H1 (cell line): Measurements from ENCODE around the gene JPT1. TPM values are rescaled to one million over a fixed set of nuclear protein-coding genes. Genes with fewer than 3 reads are reported as not detected.

ENCODE experiments used
- CTCF ChIA-PET: fragments of 300-600 bp; sonication (Branson Sonifier 250); formaldehyde crosslinking; loops from one replicate; lab custom pipeline; 2021; ENCODE audit not compliant: partially characterized antibody; lab: Charles Lee
- POLR2A ChIA-PET: fragments of 300-600 bp; sonication (Branson Sonifier 250); formaldehyde crosslinking; loops from one replicate; lab custom pipeline; 2021; ENCODE audit warnings: inconsistent platforms; ENCODE audit not compliant: partially characterized antibody; lab: Charles Lee
- DNase-seq, 2 experiments: peaks; one replicate each; pipeline versions ENCODE4 v3.0.0 to v3.0.0-alpha.2; 2010 to 2022; ENCODE audit warnings: low spot score in 2 of 2, low read depth in 1 of 2, mixed read lengths in 1 of 2
- FAIRE-seq: peaks from 2 replicates; lab custom pipeline; 2011; peaks lifted over from hg19 to GRCh38; lab: Jason Lieb, UNC
- H2AFZ ChIP-seq: 2 replicates; pipeline ENCODE4 v1.8.1; 2012; ENCODE audit warnings: low read length, inconsistent platforms
- H2AK5ac ChIP-seq: 2 replicates; pipeline ENCODE4 v1.6.1; 2013; ENCODE audit warnings: low read depth, low read length
- H2BK120ac ChIP-seq: replicated peaks from 2 replicates; pipeline ENCODE3; 2013; ENCODE audit warnings: low read depth, low read length, inconsistent platforms
- H2BK12ac ChIP-seq: 2 replicates; pipeline ENCODE4 v1.6.1; 2013; ENCODE audit warnings: low read depth, low read length
- H2BK15ac ChIP-seq: 2 replicates; pipeline ENCODE4 v1.6.1; 2013; ENCODE audit warnings: low read length
- H2BK20ac ChIP-seq: 2 replicates; pipeline ENCODE4 v1.6.1; 2013; ENCODE audit warnings: low read length
- H2BK5ac ChIP-seq: 2 replicates; pipeline ENCODE4 v1.6.1; 2013; ENCODE audit warnings: low read depth, low read length
- H3K14ac ChIP-seq: 2 replicates; pipeline ENCODE4 v1.6.1; 2013; ENCODE audit warnings: inconsistent platforms; ENCODE audit not compliant: insufficient read length
- H3K18ac ChIP-seq: 2 replicates; pipeline ENCODE4 v1.6.1; 2013; ENCODE audit warnings: low read length; ENCODE audit errors: extremely low read depth
- H3K23ac ChIP-seq: 2 replicates; pipeline ENCODE4 v1.6.1; 2013; ENCODE audit warnings: inconsistent platforms; ENCODE audit not compliant: insufficient read length
- H3K23me2 ChIP-seq: 2 replicates; pipeline ENCODE4 v1.6.1; 2013; ENCODE audit warnings: low read depth, low read length
- H3K27ac ChIP-seq: 2 replicates; pipeline ENCODE4 v1.6.1; 2011; ENCODE audit warnings: low read depth, low read length, inconsistent platforms
- H3K27me3 ChIP-seq, 4 experiments: replicated peaks in 1 of 4; 1 replicate in 1 of 4; 2 replicates in 3 of 4; pipeline versions ENCODE4 v1.6.1 to v1.8.1; 2011 to 2013; ENCODE audit warnings: low read length in 3 of 4, mild to moderate bottlenecking in 3 of 4, inconsistent platforms in 2 of 4, mixed read lengths in 2 of 4, moderate library complexity in 1 of 4; ENCODE audit not compliant: control insufficient read depth in 3 of 4, insufficient read depth in 3 of 4; ENCODE audit errors: extremely low read depth in 1 of 4
- H3K36me3 ChIP-seq, 4 experiments: 2 replicates each; pipeline versions ENCODE4 v1.6.1 to v1.8.1; 2011 to 2013; ENCODE audit warnings: mild to moderate bottlenecking in 4 of 4, low read length in 3 of 4, moderate library complexity in 2 of 4, control low read depth in 1 of 4, inconsistent platforms in 1 of 4; ENCODE audit not compliant: insufficient read depth in 4 of 4, control insufficient read depth in 2 of 4
- H3K4ac ChIP-seq: replicated peaks from 2 replicates; pipeline ENCODE3; 2013; ENCODE audit warnings: low read length, low read depth, mixed read lengths, inconsistent platforms; ENCODE audit not compliant: insufficient read length
- H3K4me1 ChIP-seq, 4 experiments: replicated peaks in 1 of 4; 1 replicate in 1 of 4; 2 replicates in 3 of 4; pipeline versions ENCODE4 v1.6.1 to v1.8.1; 2011 to 2013; ENCODE audit warnings: low read length in 3 of 4, inconsistent platforms in 2 of 4, mixed read lengths in 1 of 4; ENCODE audit not compliant: insufficient read depth in 4 of 4, control insufficient read depth in 3 of 4
- H3K4me2 ChIP-seq, 2 experiments: 2 replicates each; pipeline versions ENCODE4 v1.6.1 to v1.8.1; 2011 to 2013; ENCODE audit warnings: low read depth in 2 of 2, low read length in 2 of 2, control low read depth in 1 of 2, inconsistent platforms in 1 of 2, mild to moderate bottlenecking in 1 of 2; ENCODE audit not compliant: insufficient read depth in 1 of 2
- H3K4me3 ChIP-seq, 4 experiments: fragments of 200-600, 300-600 bp in 1 of 4; sonication (generic), shearing (Covaris generic), sonication (Bioruptor Twin) in 1 of 4; 2 replicates each; pipeline versions ENCODE4 v1.5.1 to v1.8.1; 2011 to 2016; ENCODE audit warnings: low read length in 4 of 4, low read depth in 3 of 4, control low read depth in 2 of 4, inconsistent platforms in 2 of 4, mild to moderate bottlenecking in 2 of 4, mixed read lengths in 1 of 4, moderate library complexity in 1 of 4; ENCODE audit not compliant: insufficient read depth in 2 of 4; ENCODE audit errors: extremely low read depth in 1 of 4
- H3K56ac ChIP-seq: replicated peaks from 2 replicates; pipeline ENCODE3; 2013; ENCODE audit warnings: low read depth, mild to moderate bottlenecking, mixed read lengths, low read length, inconsistent platforms; ENCODE audit not compliant: insufficient read length
- H3K79me1 ChIP-seq: 2 replicates; pipeline ENCODE4 v1.6.1; 2013; ENCODE audit warnings: low read depth, low read length, control low read depth
- H3K79me2 ChIP-seq, 2 experiments: 2 replicates each; pipeline versions ENCODE4 v1.6.1 to v1.8.1; 2012 to 2013; ENCODE audit warnings: low read length in 2 of 2, mild to moderate bottlenecking in 2 of 2, inconsistent platforms in 1 of 2; ENCODE audit not compliant: insufficient read depth in 2 of 2, control insufficient read depth in 1 of 2
- H3K9ac ChIP-seq, 4 experiments: replicated peaks in 1 of 4; 1 replicate in 1 of 4; 2 replicates in 3 of 4; pipeline versions ENCODE4 v1.6.1 to v1.8.1; 2011 to 2013; ENCODE audit warnings: low read depth in 3 of 4, low read length in 3 of 4, control low read depth in 2 of 4, mild to moderate bottlenecking in 2 of 4, moderate library complexity in 2 of 4, inconsistent platforms in 1 of 4; ENCODE audit errors: extremely low read depth in 1 of 4
- H3K9me3 ChIP-seq, 2 experiments: 2 replicates each; pipeline versions ENCODE4 v1.6.1 to v1.8.1; 2012 to 2013; ENCODE audit warnings: mild to moderate bottlenecking in 2 of 2, moderate library complexity in 2 of 2, control low read depth in 1 of 2, inconsistent platforms in 1 of 2, low read depth in 1 of 2, low read length in 1 of 2, mixed read lengths in 1 of 2; ENCODE audit not compliant: insufficient read depth in 2 of 2
- H4K20me1 ChIP-seq, 2 experiments: replicated peaks in 1 of 2; 2 replicates each; pipeline versions ENCODE3 to v1.8.1; 2011 to 2013; ENCODE audit warnings: inconsistent platforms in 2 of 2, low read length in 2 of 2, mild to moderate bottlenecking in 1 of 2; ENCODE audit not compliant: insufficient read depth in 2 of 2, control insufficient read depth in 1 of 2
- H4K5ac ChIP-seq: 2 replicates; pipeline ENCODE4 v1.6.1; 2013; ENCODE audit warnings: low read length, low read depth, mixed read lengths, inconsistent platforms; ENCODE audit not compliant: insufficient read length
- H4K8ac ChIP-seq: 2 replicates; pipeline ENCODE4 v1.8.0; 2013; ENCODE audit warnings: mild to moderate bottlenecking, moderate library complexity, low read length, inconsistent platforms; ENCODE audit not compliant: insufficient read depth; ENCODE audit errors: extremely low read depth
- H4K91ac ChIP-seq: replicated peaks from 2 replicates; pipeline ENCODE3; 2013; ENCODE audit warnings: low read length, mixed read lengths, inconsistent platforms; ENCODE audit not compliant: insufficient read length
- ATF3 ChIP-seq: IDR thresholded peaks from 2 replicates; pipeline ENCODE4 v1.6.1; 2011; ENCODE audit warnings: low read depth, mild to moderate bottlenecking, low read length; ENCODE audit not compliant: insufficient read depth
- BACH1 ChIP-seq: IDR thresholded peaks from 2 replicates; pipeline ENCODE4 v1.6.1; 2012; ENCODE audit warnings: low read length, improper control_type of control experiment
- CBX8 ChIP-seq: fragments of 300-800, 300-1000 bp; sonication (generic); IDR thresholded peaks from 2 replicates; pipeline ENCODE4 v1.7.1; 2016; ENCODE audit warnings: low read depth, low read length, borderline replicate concordance
- CEBPB ChIP-seq: IDR thresholded peaks from 2 replicates; pipeline ENCODE4 v1.6.1; 2012; ENCODE audit warnings: low read depth, low read length
- EGR1 ChIP-seq: IDR thresholded peaks from 2 replicates; pipeline ENCODE4 v1.6.1; 2011; ENCODE audit warnings: low read depth, low read length, borderline replicate concordance
- JUN ChIP-seq: IDR thresholded peaks from 2 replicates; pipeline ENCODE4 v1.6.1; 2011; ENCODE audit warnings: low read depth, mild to moderate bottlenecking, improper control_type of control experiment, low read length
- KDM5A ChIP-seq: fragments of 200-600 bp; IDR thresholded peaks from 2 replicates; pipeline ENCODE4 v1.7.1; 2012; ENCODE audit warnings: mild to moderate bottlenecking, low read length, inconsistent platforms, mixed read lengths
- POLR2A ChIP-seq, 2 experiments: IDR thresholded peaks; 1 replicate in 1 of 2; 2 replicates in 1 of 2; pipeline ENCODE4 v1.6.1; 2011; ENCODE audit warnings: low read depth in 2 of 2, low read length in 2 of 2, mild to moderate bottlenecking in 2 of 2; ENCODE audit errors: control extremely low read depth in 1 of 2
- POLR2AphosphoS5 ChIP-seq: IDR thresholded peaks from 2 replicates; pipeline ENCODE4 v1.6.1; 2011; ENCODE audit warnings: low read depth, low read length
- TCF12 ChIP-seq: IDR thresholded peaks from 2 replicates; pipeline ENCODE4 v1.6.1; 2011; ENCODE audit warnings: low read depth, mild to moderate bottlenecking, low read length
- ZNF274 ChIP-seq: IDR thresholded peaks from 2 replicates; pipeline ENCODE4 v1.7.0; 2012; ENCODE audit warnings: low read length, borderline replicate concordance; ENCODE audit errors: extremely low read depth
- WGBS, 2 experiments: shearing (Covaris generic) in 1 of 2; methylation state at CpG; one replicate each; pipeline versions ENCODE4 v1.1.6 to v1.1.7; 2013 to 2015; ENCODE audit warnings: low lambda C conversion rate in 2 of 2, mixed read lengths in 2 of 2, inconsistent platforms in 1 of 2, low coverage in 1 of 2, missing lambda C conversion rate in 1 of 2; ENCODE audit not compliant: insufficient replicate concordance in 2 of 2, insufficient coverage in 1 of 2, insufficient read length in 1 of 2; ENCODE audit errors: extremely low coverage in 1 of 2, missing lambda C conversion rate in 1 of 2; 5-methylcytosine and 5-hydroxymethylcytosine counted together
- polyA plus RNA-seq, 7 experiments: library from polyadenylated mRNA; depleted of rRNA in 3 of 7; stranded (reverse) in 5 of 7; unstranded in 2 of 7; fragments of >200 nt in 5 of 7; fragments of 200-250 nt in 2 of 7; gene quantifications; 1 replicate in 5 of 7; 2 replicates in 1 of 7; 4 replicates in 1 of 7; pipeline versions ENCODE4 v1.2.1 to v1.2.3, GENCODE V29; 2011 to 2013; ENCODE audit warnings: missing spikeins in 2 of 7, mixed read lengths in 2 of 7
- total RNA-seq: library from RNA; stranded (reverse); fragmentation: NEBNext Ultra II Directional; extraction: Animal tissue kit (Norgen Biotek cat#: 25700); gene quantifications from 2 replicates; pipeline ENCODE4 v1.2.1, GENCODE V29; 2021

Gene JPT1
- total and polyA plus RNA-seq, 2 of the 8 experiments (the other 6 are each of a cell fraction or from before 2014, with no cell fraction given): 154 to 369 TPM

- no peak for DNase-seq
- H3K9ac ChIP-seq: no peak overlapping the region
- no peak for FAIRE-seq
- 90% methylated on average over 18 of the region's 18 CpGs; no CpG with 5 or more reads in 1 of the 2 experiments for WGBS, 2 experiments
- peaks cover 0 to 5% of the 10 kb centered on the region in 2 experiments for H4K20me1 ChIP-seq
- H3K14ac ChIP-seq: no peak overlapping the region
- peaks cover 3 to 26% (median 19%) of the 10 kb centered on the region in 4 experiments for H3K4me1 ChIP-seq
- no peak for TF ChIP-seq BACH1
- no peak for TF ChIP-seq KDM5A
- no peak for TF ChIP-seq POLR2A (IDR thresholded peaks at IDR 0.05; ENCODE audit: control extremely low read depth in 1 of 2, low read depth in 2 of 2, low read length in 2 of 2)
- TF ChIP-seq ZNF274: no peak
- TF ChIP-seq ATF3: no peak
- TF ChIP-seq CEBPB: no peak
- no peak for TF ChIP-seq CBX8
- TF ChIP-seq JUN: no peak
- TF ChIP-seq TCF12: no peak
- no peak for TF ChIP-seq POLR2AphosphoS5
- no peak for TF ChIP-seq EGR1
- TF ChIP-seq, all 59 proteins: peak for 0
- H3K23ac ChIP-seq: no peak overlapping the region
- no peak overlapping the region for H2AK5ac ChIP-seq
- H3K27me3 ChIP-seq: no peaks in the 10 kb centered on the region
- CTCF ChIA-PET: interaction anchor here (0.6 to 6.8 kb wide), 6 partner anchors 12 to 368 kb away, joined by 3 to 60 read pairs (median 6); partner anchors contain the start of gene MIF4GD
- H3K18ac ChIP-seq: no peak overlapping the region
- H4K8ac ChIP-seq: peak overlapping the region; percentile 57
- H2BK12ac ChIP-seq: no peak overlapping the region
- no peak overlapping the region for H2AFZ ChIP-seq
- no peaks in the 10 kb centered on the region for H3K9me3 ChIP-seq
- H3K4me3 ChIP-seq: no peak overlapping the region
- peak overlapping the region; percentile 56; the same call in 1 of the 2 replicates for H2BK5ac ChIP-seq
- H3K36me3 ChIP-seq: peaks cover 0 to 3% (median 0%) of the 10 kb centered on the region in 4 experiments; a peak in 2 of 8 replicates
- H3K4me2 ChIP-seq: no peak overlapping the region
- peaks cover 0 to 7% of the 10 kb centered on the region in 2 experiments; a peak in 2 of 4 replicates for H3K79me2 ChIP-seq
- peaks cover 4% of the 10 kb centered on the region for H3K23me2 ChIP-seq
- peaks cover 10% of the 10 kb centered on the region for H3K79me1 ChIP-seq
- H2BK15ac ChIP-seq: no peak overlapping the region
- POLR2A ChIA-PET: interaction anchor here (0.8 to 1.3 kb wide), 3 partner anchors 11 to 36 kb away, joined by 4 to 6 read pairs (median 5); no protein-coding TSS in a partner anchor
- no peak overlapping the region for H2BK20ac ChIP-seq
- no peak overlapping the region for H3K56ac ChIP-seq
- H3K27ac ChIP-seq: 0 out of 2 replicates have a peak overlapping the region, but pooled peaks have one; percentile 19
- H2BK120ac ChIP-seq: no peak overlapping the region
- no peak overlapping the region for H3K4ac ChIP-seq
- no peak overlapping the region for H4K5ac ChIP-seq
- no peak overlapping the region for H4K91ac ChIP-seq
Observed at GRCh38 chr17:75093548-75094158, 60.7 kb downstream of the JPT1 start.
